Measurements from ENCODE around the gene PIAS4.

GRCh38 chr19:4016903-4017638 lies 9.5 kb downstream of the PIAS4 start:
- TF ChIP-seq CTCF (IDR thresholded peaks at IDR 0.05) (no peak), POLR2A (IDR thresholded peaks at IDR 0.05) (no peak)

Data from body of pancreas (tissue), 4 donors.